KMS-11 (cell line): ENCODE data around the gene BAIAP2L2.

Experiments used
- H2AFZ ChIP-seq: fragments of 200-600 bp; sonication (generic); 2 replicates; pipeline ENCODE4 v1.6.1; 2016; ENCODE audit warnings: antibody characterized with exemption, mixed run types, low read depth
- H3K27ac ChIP-seq: fragments of 200-600 bp; sonication (generic); 2 replicates; pipeline ENCODE4 v1.6.1; 2016; ENCODE audit warnings: mild to moderate bottlenecking, mixed run types
- H3K27me3 ChIP-seq: fragments of 200-600 bp; sonication (generic); 2 replicates; pipeline ENCODE4 v1.6.1; 2017; ENCODE audit warnings: mild to moderate bottlenecking, low read depth, mixed run types, moderate library complexity; ENCODE audit not compliant: insufficient read depth
- H3K36me3 ChIP-seq: fragments of 200-600 bp; sonication (generic); 2 replicates; pipeline ENCODE4 v1.6.1; 2017; ENCODE audit warnings: mild to moderate bottlenecking, mixed run types; ENCODE audit not compliant: insufficient read depth
- H3K4me1 ChIP-seq: fragments of 200-600 bp; sonication (generic); 2 replicates; pipeline ENCODE4 v1.6.1; 2016; ENCODE audit warnings: mild to moderate bottlenecking, low read depth, mixed run types; ENCODE audit not compliant: poor library complexity, severe bottlenecking
- H3K4me2 ChIP-seq: fragments of 200-600 bp; sonication (generic); 2 replicates; pipeline ENCODE4 v1.7.0; 2016; ENCODE audit warnings: mild to moderate bottlenecking, mixed run types
- H3K4me3 ChIP-seq: fragments of 200-600 bp; sonication (generic); IDR thresholded peaks from 2 replicates; pipeline ENCODE4 v1.6.1; 2017; ENCODE audit warnings: low read depth, low read length, mixed read lengths; ENCODE audit not compliant: insufficient read depth
- H3K79me2 ChIP-seq: fragments of 200-600 bp; sonication (generic); 2 replicates; pipeline ENCODE4 v1.6.1; 2016; ENCODE audit warnings: low read depth, mixed run types; ENCODE audit not compliant: insufficient read depth
- H3K9ac ChIP-seq: fragments of 200-600 bp; sonication (generic); 2 replicates; pipeline ENCODE4 v1.6.1; 2016; ENCODE audit warnings: mild to moderate bottlenecking, mixed run types
- H4K20me1 ChIP-seq: fragments of 200-600 bp; sonication (generic); 2 replicates; pipeline ENCODE4 v1.6.1; 2016; ENCODE audit warnings: mild to moderate bottlenecking, mixed run types; ENCODE audit not compliant: insufficient read depth
- TF ChIP-seq, protein P1 (sequence below): fragments of 200-600 bp; sonication (generic); conservative IDR thresholded peaks from 2 replicates; pipeline ENCODE4 v1.6.1; 2017; ENCODE audit warnings: low read depth, mild to moderate bottlenecking, antibody characterized with exemption, low read length, moderate library complexity, mixed read lengths

The BAIAP2L2 gene

DNA sequence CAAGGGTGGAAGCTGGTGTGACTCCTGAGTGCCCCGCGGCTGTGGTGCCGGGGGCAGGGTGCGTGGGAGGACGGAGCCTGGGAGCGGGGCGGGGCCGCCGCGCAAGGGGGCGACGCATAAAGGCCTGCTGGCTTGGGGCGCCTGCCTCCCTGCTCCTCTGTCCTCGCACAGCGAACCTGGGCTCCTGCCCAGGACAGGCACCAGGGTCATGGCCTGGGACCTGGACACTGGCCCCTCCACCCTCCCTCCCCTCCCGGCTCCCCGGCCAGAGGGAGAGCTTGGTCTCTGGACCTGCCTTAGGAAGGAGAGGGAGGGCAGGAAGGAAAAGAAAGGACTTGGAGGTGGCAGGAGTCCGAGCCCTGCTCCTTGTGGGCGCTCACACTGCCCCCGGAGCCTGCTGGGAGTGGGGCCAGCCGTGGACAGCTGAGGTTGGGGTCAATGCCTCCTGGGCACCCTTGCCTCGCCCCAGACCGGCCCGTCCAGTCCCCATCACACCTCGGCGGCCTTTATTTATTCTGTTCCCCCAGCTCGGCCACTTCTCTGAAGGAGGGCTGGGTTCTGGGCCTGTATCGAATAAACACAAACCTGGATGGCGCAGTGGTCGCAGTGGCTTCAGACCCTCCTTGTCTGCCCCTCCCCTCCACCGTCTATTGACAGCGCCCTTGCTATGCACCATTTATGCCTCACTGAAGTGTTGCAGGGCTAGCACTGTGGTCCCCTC lies 35.2 kb downstream of the BAIAP2L2 start:
- Histone ChIP-seq H2AFZ (no peak overlapping the region), H3K36me3 (no peaks in the 10 kb centered on the region), H4K20me1 (no peaks in the 10 kb centered on the region), H3K4me3 (no peak overlapping the region), H3K79me2 (no peaks in the 10 kb centered on the region), H3K27ac (no peak overlapping the region), H3K27me3 (no peaks in the 10 kb centered on the region), H3K4me1 (peaks cover 2% of the 10 kb centered on the region), H3K9ac (no peak overlapping the region), H3K4me2 (no peak overlapping the region)
- TF ChIP-seq, protein P1, sequence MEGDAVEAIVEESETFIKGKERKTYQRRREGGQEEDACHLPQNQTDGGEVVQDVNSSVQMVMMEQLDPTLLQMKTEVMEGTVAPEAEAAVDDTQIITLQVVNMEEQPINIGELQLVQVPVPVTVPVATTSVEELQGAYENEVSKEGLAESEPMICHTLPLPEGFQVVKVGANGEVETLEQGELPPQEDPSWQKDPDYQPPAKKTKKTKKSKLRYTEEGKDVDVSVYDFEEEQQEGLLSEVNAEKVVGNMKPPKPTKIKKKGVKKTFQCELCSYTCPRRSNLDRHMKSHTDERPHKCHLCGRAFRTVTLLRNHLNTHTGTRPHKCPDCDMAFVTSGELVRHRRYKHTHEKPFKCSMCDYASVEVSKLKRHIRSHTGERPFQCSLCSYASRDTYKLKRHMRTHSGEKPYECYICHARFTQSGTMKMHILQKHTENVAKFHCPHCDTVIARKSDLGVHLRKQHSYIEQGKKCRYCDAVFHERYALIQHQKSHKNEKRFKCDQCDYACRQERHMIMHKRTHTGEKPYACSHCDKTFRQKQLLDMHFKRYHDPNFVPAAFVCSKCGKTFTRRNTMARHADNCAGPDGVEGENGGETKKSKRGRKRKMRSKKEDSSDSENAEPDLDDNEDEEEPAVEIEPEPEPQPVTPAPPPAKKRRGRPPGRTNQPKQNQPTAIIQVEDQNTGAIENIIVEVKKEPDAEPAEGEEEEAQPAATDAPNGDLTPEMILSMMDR = no peak

DNA sequence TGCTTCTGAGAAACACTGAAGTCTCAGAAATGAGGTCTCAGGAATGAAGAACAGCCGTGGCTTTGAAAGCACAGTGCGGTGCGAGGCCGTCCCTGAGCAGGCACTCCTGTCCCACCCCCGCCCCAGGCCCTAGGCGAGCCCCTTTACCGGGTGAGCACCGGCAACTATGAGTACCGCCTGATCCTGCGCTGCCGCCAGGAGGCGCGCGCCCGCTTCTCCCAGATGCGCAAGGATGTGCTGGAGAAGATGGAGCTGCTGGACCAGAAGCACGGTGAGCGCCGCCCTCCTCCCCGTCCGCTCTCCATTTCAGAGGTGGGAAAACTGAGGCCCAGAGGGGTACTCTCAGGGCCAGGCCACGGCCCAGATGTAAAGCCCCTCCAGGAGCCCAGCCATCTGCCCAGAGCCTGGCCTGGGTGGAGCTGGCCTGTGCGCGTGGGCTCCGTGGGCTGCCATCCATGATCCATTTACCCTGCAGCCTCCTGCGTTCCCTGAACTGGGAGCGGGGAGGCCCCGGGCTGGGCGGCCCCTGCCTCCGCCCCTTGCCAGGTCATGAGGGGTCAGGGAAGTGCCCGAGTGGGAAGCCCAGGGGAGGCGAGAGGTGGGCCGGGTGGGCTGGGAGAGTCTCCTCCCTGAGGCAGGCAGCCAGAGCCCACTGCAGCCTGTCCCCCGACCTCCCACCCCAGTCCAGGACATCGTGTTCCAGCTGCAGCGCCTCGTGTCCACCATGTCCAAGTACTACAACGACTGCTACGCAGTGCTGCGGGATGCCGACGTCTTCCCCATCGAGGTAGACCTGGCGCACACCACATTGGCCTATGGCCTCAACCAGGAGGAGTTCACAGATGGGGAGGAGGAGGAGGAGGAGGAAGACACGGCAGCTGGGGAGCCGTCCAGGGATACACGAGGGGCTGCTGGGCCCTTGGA lies 36.0 kb downstream of the BAIAP2L2 start:
- H3K79me2 ChIP-seq = no peaks in the 10 kb centered on the region
- TF ChIP-seq, protein P1 = no peak
- H3K9ac ChIP-seq = no peak overlapping the region
- no peak overlapping the region for H2AFZ ChIP-seq
- no peak overlapping the region for H3K4me2 ChIP-seq
- H3K27me3 ChIP-seq = no peaks in the 10 kb centered on the region
- no peaks in the 10 kb centered on the region for H4K20me1 ChIP-seq
- peaks cover 10% of the 10 kb centered on the region for H3K4me1 ChIP-seq
- H3K4me3 ChIP-seq = no peak overlapping the region
- no peaks in the 10 kb centered on the region for H3K36me3 ChIP-seq
- H3K27ac ChIP-seq = no peak overlapping the region

DNA sequence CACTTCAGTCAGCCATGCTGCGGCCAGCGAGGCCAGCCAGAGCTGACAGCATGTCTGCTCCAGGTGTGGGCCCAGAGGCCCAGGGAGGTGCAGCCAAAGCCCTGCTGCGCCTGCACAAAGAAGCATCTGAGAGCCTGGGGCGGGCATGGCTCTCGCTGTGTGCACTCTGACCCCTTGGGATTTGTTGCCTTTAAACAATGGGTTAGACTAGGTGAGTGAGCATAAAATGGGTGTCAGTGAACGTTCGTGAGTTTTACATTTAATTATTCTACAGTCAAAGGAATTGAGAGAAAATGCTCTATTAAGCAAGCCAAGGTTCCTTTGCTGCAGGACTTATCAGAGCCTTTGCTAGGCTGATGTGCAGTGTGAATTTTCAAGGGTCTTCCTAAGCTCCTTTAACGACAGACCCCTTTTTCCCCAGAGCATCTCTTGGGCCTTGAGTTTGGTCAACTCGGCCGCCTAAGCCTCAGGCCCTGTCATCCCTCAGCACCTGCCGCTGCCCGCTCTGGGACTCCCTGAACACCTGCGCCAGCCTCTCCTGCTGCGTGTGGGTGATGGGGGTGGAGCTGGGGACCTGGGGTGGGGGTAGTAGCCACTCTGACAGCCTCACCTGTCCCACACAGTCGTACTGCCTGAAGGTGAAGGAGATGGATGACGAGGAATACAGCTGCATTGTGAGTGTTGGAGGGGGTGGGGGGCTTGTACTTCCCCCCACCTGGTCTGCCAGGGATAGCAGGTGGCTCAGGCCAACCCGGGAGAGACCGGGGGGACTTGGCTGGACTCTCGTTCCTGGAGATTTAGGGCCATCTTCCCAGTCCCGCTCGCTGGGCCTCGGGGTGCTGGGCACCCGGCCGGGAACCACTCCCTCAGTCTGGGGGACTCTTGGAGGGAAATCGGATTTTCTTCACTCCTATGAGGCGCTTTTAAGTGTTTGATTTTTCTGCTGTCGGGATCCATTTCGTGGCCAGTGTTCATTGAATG lies 37.0 kb downstream of the BAIAP2L2 start:
- H3K27ac ChIP-seq = no peak overlapping the region
- H3K4me2 ChIP-seq = no peak overlapping the region
- no peak overlapping the region for H3K4me3 ChIP-seq
- H3K36me3 ChIP-seq = no peaks in the 10 kb centered on the region
- H2AFZ ChIP-seq = no peak overlapping the region
- no peaks in the 10 kb centered on the region for H4K20me1 ChIP-seq
- no peaks in the 10 kb centered on the region for H3K79me2 ChIP-seq
- TF ChIP-seq, protein P1 = no peak
- H3K4me1 ChIP-seq = peaks cover 20% of the 10 kb centered on the region
- H3K27me3 ChIP-seq = no peaks in the 10 kb centered on the region
- H3K9ac ChIP-seq = no peak overlapping the region
